ENCODE data around the gene HLA-DQB1.
"Not testable (repeated sequence)": the region's sequence is repeated elsewhere in the genome, so short reads cannot be mapped to it uniquely, and the experiment has no call there.

The HLA-DQB1 gene

GRCh38 chr6:32666420-32667300 is at the start of gene HLA-DQB1:
TSS of gene HLA-DQB1 (minus strand) at chr6:32666657. CDS start at chr6:32666607, 50 bp downstream.
- DNase-seq: no peak

- no peak for DNase-seq
Observed at GRCh38 chr6:32713241-32713640, 46.8 kb upstream of the HLA-DQB1 start.

- DNase-seq: no peak
Observed at GRCh38 chr6:32709625-32710024, 43.2 kb upstream of the HLA-DQB1 start.

GRCh38 chr6:32705164-32705563 is 38.7 kb upstream of the HLA-DQB1 start:
- not testable (repeated sequence) for DNase-seq

GRCh38 chr6:32703347-32703746 is 36.9 kb upstream of the HLA-DQB1 start:
- DNase-seq: no peak

GRCh38 chr6:32700391-32701040 is 34.1 kb upstream of the HLA-DQB1 start:
- DNase-seq: peak; percentile 17

- DNase-seq: no peak
Observed at GRCh38 chr6:32697031-32697430, 30.6 kb upstream of the HLA-DQB1 start.

- no peak for DNase-seq
Observed at GRCh38 chr6:32692019-32692418, 25.6 kb upstream of the HLA-DQB1 start.

- DNase-seq: no peak
Observed at GRCh38 chr6:32689531-32690501, 23.4 kb upstream of the HLA-DQB1 start.

- no peak for DNase-seq
Observed at GRCh38 chr6:32685603-32686002, 19.1 kb upstream of the HLA-DQB1 start.

- no peak for DNase-seq
Observed at GRCh38 chr6:32684246-32684645, 17.8 kb upstream of the HLA-DQB1 start.

- DNase-seq: no peak
Observed at GRCh38 chr6:32680055-32680454, 13.6 kb upstream of the HLA-DQB1 start.

GRCh38 chr6:32679492-32679891 is 13.0 kb upstream of the HLA-DQB1 start:
- DNase-seq: no peak

GRCh38 chr6:32674123-32674522 is 7.7 kb upstream of the HLA-DQB1 start:
- not testable (repeated sequence) for DNase-seq

GRCh38 chr6:32671908-32672307 is 5.5 kb upstream of the HLA-DQB1 start:
- DNase-seq: not testable (repeated sequence)

GRCh38 chr6:32669893-32670292 is 3.4 kb upstream of the HLA-DQB1 start:
- DNase-seq: no peak

- no peak for DNase-seq
Observed at GRCh38 chr6:32669240-32669639, 2.8 kb upstream of the HLA-DQB1 start.

GRCh38 chr6:32668226-32668747 is 1.8 kb upstream of the HLA-DQB1 start:
- DNase-seq: no peak

- no peak for DNase-seq
Observed at GRCh38 chr6:32665661-32666060, 796 bp downstream of the HLA-DQB1 start.

- no peak for DNase-seq
Observed at GRCh38 chr6:32664827-32665362, 1.6 kb downstream of the HLA-DQB1 start.

- no peak for DNase-seq
Observed at GRCh38 chr6:32664354-32664753, 2.1 kb downstream of the HLA-DQB1 start.

- DNase-seq: no peak
Observed at GRCh38 chr6:32662836-32663235, 3.6 kb downstream of the HLA-DQB1 start.

All from NCI-H1105 (cell line).